ENCODE data around the gene MAP3K14. TPM values are rescaled to one million over a fixed set of nuclear protein-coding genes. Genes with fewer than 3 reads are reported as not detected.
"Not testable (repeated sequence)": the region's sequence is repeated elsewhere in the genome, so short reads cannot be mapped to it uniquely, and the experiment has no call there.

Gene MAP3K14
- total RNA-seq, 1 experiment from 2014 or later: 13.2 TPM

GRCh38 chr17:45261577-45262515 lies 55.0 kb downstream of the MAP3K14 start, which contains the start of gene SPATA32:
TSS of gene SPATA32 (minus strand) at chr17:45262094. CDS start at chr17:45262016, 78 bp downstream.
- peak; percentile 52 for DNase-seq (ENCODE audit: low read depth)

GRCh38 chr17:45260204-45260783 lies 56.5 kb downstream of the MAP3K14 start:
- DNase-seq (ENCODE audit: low read depth): no peak

DNA sequence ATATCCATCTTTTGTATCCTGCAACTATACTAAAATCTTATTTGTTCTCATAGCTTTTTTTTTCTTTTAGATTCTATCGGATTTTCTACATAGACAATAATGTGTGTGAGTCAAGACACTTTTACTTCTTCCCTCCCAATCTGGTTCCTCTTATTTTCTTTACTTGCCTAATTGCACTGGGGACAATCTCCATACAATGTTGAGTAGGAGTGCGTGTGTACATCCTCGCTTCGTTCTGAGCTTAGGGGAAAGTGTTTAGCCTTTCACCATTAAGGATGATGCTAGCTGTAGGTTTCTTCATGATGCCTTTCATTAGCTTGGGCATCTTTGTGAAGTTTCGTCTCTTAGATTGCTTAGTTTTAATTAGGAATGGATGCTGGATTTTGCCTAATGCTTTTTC lies 57.8 kb downstream of the MAP3K14 start:
- DNase-seq (ENCODE audit: low read depth): no peak

DNA sequence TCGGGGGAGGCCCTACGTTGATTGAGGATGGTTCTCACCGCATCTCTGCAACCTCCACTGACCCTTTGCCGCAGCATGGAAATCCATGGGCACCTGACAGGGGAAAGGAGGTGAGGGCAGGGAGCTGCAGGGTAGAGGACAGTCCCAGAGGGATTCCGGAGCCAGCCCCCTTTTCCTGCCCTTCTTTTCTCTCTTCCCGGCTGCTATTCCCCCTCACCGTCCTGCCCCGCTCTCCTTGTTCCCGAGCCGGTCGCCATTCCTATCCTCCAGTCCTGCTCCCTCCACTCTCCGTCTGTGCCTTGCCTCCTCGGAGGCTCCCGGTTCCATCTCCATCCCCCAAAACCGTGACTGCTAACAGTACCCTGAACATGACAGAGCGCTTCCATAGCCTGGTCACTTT lies 59.7 kb downstream of the MAP3K14 start:
- no peak for DNase-seq (ENCODE audit: low read depth)

GRCh38 chr17:45256114-45256966 lies 60.5 kb downstream of the MAP3K14 start:
- peak; percentile 46 for DNase-seq (ENCODE audit: low read depth)

DNA sequence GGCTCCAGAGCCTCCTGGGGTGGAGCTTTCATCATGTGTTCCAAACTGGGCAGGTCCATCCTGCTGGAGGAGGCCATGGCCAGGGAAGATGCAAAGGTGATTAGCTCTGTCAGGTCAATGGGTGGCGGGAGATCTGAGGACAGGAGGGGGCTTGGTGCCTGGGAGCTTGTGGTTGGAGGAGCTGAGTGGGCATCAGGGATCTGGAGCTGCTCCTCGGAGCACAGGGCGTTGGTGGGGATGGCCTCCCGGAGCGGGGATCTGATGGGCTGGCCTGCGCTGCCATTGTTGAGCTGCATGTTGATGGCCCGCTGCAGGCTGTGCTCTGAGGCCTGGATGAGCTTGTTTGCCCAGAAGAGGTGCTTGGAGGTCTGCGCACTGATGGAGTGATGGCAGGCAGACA lies 61.5 kb downstream of the MAP3K14 start:
- no peak for DNase-seq (ENCODE audit: low read depth)

DNA sequence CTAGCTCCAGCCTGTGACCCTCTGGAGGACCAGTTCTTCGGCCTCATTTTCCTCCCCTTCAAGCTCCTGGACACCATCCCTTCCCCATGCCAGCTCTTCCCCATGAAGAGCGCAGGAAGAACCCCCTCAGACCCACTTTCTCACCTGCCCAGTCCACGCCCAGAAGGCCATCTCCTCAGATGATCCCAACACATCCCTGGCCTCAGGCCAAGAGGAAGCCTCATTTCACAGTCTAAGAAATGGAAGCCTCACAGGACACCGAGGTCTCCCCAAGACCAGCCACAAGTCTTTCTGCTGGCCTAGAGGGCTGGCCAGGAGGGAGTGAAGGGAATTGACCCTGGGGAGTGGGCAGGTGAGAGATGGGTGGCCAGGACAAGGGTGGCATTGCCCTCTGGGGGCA lies 62.9 kb downstream of the MAP3K14 start:
- DNase-seq (ENCODE audit: low read depth): no peak

DNA sequence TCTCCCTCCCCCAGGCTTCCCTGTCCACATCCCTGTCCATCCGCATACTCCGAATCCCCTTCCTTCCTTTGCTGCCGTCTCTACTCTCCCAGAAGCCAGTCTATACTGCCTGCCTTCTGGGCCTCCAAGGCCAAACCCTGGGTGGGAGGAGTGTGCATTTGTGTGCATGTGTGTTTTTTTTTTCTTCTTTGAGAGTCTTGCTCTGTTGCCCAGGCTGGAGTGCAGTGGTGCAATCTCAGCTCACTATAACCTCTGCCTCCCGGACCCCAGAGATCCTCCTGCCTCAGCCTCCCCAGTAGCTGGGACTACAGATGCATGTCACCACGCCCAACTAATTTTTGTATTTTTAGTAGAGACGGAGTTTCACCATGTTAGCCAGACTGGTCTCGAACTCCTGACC lies 63.6 kb downstream of the MAP3K14 start:
- DNase-seq (ENCODE audit: low read depth): not testable (repeated sequence)

GRCh38 chr17:45251931-45252330 lies 64.9 kb downstream of the MAP3K14 start:
- DNase-seq (ENCODE audit: low read depth): no peak

GRCh38 chr17:45248132-45248957 lies 68.5 kb downstream of the MAP3K14 start:
- DNase-seq (ENCODE audit: low read depth): no peak

GRCh38 chr17:45247429-45248131 lies 69.2 kb downstream of the MAP3K14 start:
- no peak for DNase-seq (ENCODE audit: low read depth)

DNA sequence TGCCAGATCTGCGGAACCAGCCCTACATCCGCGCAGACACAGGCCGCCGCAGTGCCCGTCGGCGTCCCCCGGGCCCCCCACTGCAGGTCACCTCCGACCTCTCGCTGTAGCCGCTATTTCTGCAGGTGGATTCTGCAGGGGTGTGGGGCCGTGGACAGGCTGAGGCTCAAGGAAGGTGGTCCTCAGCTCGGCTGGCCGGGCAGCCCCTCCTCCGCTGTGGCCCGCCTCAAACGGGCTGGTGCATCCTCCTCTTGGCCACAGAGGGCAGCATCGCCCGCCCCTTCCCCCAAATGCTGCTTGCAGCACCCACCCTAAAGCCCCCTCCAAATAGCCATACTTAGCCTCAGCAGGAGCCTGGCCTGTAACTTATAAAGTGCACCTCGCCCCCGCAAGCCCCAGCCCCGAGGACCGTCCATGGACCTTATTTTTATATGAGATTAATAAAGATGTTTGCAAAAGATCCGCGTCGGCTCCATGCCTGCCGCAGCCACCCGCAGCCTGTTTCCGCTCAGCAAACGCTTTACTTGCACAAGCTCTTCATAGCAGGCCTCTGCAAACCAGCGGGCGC lies 69.9 kb downstream of the MAP3K14 start:
- no peak for DNase-seq (ENCODE audit: low read depth)

DNA sequence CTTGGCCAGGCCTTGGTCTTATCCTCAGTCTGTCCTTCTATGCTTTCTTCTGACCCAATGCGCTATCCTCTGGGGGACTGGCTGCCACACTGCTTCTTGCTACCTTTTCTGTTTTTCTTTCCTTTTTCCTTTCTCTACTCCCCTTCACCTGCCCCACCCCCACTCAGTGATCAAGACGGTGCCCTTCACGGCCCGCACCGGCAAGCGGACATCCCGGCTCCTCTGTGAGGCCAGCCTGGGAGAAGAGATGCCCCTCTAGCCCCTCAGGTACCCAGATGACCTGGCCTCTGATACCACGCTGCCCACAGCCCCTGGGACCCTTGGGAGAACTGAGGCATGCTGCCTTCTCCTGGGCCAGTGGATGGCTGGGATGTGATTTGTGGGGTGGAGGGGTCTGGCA lies 70.5 kb downstream of the MAP3K14 start:
- DNase-seq (ENCODE audit: low read depth): no peak

- no peak for DNase-seq (ENCODE audit: low read depth)
These were observed 71.8 kb downstream of the MAP3K14 start for GRCh38 chr17:45244725-45245656.

GRCh38 chr17:45243750-45244149 lies 73.1 kb downstream of the MAP3K14 start:
- DNase-seq (ENCODE audit: low read depth): no peak

- no peak for DNase-seq (ENCODE audit: low read depth)
These were observed 74.8 kb downstream of the MAP3K14 start for GRCh38 chr17:45242029-45242414.

DNA sequence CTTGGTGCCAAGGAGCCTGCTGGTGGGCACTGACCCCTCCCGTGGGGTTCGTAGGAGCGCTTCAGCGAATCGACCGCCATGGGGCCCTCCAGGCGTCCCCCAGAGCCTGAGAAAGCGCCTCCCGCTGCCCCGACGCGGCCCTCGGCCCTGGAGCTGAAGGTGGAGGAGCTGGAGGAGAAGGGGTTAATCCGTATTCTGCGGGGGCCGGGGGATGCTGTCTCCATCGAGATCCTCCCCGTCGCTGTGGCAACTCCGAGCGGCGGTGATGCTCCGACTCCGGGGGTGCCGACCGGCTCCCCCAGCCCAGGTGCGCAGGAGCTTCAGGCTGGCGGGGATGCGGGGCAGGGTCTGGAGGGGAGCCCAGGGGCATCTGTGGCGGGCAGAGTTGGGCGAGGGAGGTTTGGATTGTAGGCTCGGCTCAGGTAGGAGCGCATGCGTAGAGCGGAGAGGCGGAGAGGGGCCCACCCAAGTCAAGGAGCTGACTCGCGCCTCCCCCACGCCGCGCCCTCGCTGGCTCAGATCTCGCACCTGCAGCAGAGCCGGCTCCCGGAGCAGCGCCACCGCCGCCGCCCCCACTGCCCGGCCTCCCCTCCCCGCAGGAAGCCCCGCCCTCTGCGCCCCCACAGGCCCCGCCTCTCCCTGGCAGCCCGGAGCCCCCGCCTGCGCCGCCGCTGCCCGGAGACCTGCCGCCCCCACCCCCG lies 75.3 kb downstream of the MAP3K14 start:
- no peak for DNase-seq (ENCODE audit: low read depth)

DNA sequence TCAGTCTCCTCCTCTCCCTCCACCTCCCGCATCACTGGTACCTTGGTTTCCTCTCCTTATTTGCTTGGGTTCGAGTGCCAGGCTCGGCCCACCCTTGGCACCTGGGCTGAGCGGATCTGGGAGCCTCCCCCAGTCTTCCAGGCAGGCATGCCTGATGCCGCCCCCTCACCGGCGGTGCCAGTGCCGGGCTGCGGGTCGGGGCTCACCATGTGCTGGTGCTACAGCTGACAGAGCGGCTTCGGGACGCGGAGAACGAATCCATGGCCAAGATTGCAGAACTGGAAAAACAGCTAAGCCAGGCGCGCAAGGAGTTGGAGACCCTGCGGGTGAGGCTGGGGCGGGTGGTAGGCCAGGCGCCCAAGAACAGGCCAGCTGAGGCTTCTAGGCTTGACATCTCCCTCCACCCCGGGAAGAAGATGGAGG lies 75.9 kb downstream of the MAP3K14 start:
- no peak for DNase-seq (ENCODE audit: low read depth)

Measured in HT1080 (cell line).